ENCODE data around the gene TBL1XR1.
"Not testable (repeated sequence)": the region's sequence is repeated elsewhere in the genome, so short reads cannot be mapped to it uniquely, and the experiment has no call there.

The TBL1XR1 gene

DNA sequence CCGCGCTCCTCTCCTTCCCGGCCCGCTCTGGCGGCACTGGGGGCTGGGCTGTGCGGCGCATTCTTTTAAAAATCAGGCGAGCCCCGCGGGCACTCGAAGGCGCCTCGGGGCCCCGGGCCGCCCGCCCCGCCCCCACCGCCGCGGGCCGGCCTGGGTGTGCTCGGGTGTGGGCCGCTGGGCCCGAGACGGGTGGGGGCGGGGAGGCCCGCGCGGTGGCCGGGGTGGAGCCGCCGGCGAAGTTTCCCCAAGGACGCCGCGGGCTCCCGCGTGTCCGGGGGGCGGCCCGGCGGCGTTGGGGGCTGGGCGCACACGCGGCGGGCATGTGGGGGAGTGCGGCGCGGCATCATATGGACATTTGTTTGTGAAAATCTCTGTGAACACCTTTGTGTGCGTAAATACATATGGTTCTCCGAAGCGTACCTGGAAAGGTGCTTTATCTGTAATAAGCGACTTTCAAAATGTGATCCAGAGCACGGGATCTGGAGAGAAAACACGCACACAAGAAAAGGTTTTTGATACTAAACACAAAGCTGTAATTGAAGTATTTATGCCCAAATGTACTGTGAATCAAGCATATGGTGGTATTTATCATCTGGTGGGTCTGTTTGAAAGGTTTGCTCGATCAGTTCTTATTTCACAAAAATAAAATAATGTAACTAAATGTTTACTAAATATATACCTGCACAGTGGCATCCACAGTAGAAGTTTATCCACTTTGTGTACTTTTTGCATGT, 612 bp upstream of the TBL1XR1 start:
- Mint-ChIP-seq H3K4me1 (ENCODE audit: low read depth) (peaks cover 69% of the 10 kb centered on the region), H3K4me3 (peak overlapping the region; percentile 75), H3K27me3 (no peaks in the 10 kb centered on the region), H3K36me3 (ENCODE audit: low read depth) (peaks cover 34% of the 10 kb centered on the region), H3K9me3 (no peaks in the 10 kb centered on the region), H3K27ac (peak overlapping the region; percentile 86)
- DNase-seq: no peak

DNA sequence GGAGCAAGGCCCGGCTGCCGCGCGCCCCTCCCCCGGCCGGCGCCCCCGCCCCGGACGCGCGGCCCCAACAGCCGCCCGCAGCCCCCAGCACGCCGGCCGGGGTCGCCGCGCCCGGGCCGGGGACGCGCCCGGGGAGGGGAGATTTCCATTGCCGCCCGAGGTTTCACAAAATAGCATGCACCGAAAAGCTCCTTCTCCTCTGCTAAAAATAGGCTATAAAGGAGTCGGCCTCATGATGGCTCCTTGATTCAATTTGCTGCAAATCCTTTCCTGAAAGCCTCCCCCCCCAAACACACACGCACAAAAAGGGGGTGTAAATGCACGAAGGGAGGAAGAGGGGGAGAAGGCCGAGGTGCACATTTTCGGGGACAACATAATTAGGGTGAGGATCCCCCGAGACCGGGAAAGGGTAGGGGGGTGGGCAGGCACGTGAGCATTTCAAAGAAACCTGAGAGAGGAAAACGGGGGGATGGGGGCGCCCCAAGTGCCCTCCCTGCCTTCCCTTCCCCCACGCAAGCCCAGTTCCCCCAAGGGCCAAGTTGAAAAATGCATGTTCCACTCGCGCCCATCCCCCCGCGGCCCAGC, 734 bp downstream of the TBL1XR1 start:
- peak overlapping the region; percentile 97 for H3K4me3 Mint-ChIP-seq
- DNase-seq: peak; percentile 78
- peaks cover 66% of the 10 kb centered on the region for H3K4me1 Mint-ChIP-seq (ENCODE audit: low read depth)

DNA sequence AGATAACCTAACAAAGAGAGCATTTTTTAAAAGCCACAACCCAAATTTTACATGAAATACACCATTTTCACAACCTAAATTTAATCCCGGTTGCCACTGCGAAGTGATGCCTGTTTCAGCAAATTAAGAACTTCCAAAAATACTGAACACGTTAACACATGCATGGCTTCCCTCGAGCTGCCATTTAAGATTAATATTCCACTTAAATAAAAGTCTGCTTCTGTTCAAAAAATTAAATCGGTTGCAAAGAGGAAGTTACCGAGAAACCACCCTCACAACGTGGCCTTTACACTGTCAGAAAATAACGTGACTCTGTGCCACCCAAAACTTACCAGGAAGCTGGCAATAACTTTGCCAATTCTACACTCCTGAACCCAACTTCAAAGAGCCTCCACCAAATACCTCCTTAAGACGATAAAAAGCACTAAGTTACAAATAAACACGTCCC, 1.2 kb downstream of the TBL1XR1 start:
- no peak for DNase-seq
- Mint-ChIP-seq H3K9me3 (no peaks in the 10 kb centered on the region), H3K27me3 (no peaks in the 10 kb centered on the region)

More for the DNA sequence above, 734 bp downstream of the TBL1XR1 start:
- peaks cover 46% of the 10 kb centered on the region for H3K36me3 Mint-ChIP-seq (ENCODE audit: low read depth)
- H3K27ac Mint-ChIP-seq: peak overlapping the region; percentile 96
- no peaks in the 10 kb centered on the region for H3K9me3 Mint-ChIP-seq
- no peaks in the 10 kb centered on the region for H3K27me3 Mint-ChIP-seq

DNA sequence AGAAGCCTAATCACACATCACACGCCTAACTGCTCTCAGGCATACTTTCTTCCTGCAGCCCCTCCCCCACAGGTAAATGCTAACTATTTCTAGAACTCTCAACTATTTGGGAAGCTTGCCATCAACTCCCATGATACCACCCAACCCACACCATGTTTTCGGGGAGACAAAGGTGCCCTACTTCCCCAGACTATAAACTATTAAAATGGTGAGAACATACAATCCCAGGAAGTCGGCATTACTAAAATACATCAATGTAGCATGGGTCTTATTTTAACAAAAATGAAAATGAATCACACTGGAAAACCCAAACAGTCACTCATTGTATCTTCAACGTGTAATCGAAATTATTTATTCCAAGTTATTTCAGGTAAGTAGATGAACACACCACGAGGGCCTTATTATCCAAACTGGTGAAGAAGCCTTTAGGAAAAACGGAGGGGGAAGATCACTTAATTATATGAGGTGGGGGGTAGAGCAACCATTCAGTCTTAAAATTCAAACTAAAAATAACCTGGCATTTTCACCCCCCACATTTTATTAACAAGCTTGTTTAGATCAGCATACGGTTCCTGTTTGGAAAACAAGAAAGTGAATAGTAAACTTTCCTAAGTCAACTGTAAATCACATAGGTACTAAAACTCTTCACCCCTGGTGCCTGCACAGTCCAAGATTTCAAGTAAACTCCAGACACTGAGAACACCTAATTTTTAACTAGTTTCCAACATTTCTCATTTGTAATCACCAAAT, 1.9 kb downstream of the TBL1XR1 start:
- H3K36me3 Mint-ChIP-seq (ENCODE audit: low read depth): peaks cover 53% of the 10 kb centered on the region
- H3K4me1 Mint-ChIP-seq (ENCODE audit: low read depth): peaks cover 69% of the 10 kb centered on the region
- no peaks in the 10 kb centered on the region for H3K9me3 Mint-ChIP-seq
- H3K4me3 Mint-ChIP-seq: peak overlapping the region; percentile 97
- no peak for DNase-seq
- H3K27me3 Mint-ChIP-seq: no peaks in the 10 kb centered on the region
- peak overlapping the region; percentile 96 for H3K27ac Mint-ChIP-seq

More for the DNA sequence above, 1.2 kb downstream of the TBL1XR1 start:
- peaks cover 69% of the 10 kb centered on the region for H3K4me1 Mint-ChIP-seq (ENCODE audit: low read depth)
- H3K27ac Mint-ChIP-seq: peak overlapping the region; percentile 96
- peaks cover 50% of the 10 kb centered on the region for H3K36me3 Mint-ChIP-seq (ENCODE audit: low read depth)
- H3K4me3 Mint-ChIP-seq: peak overlapping the region; percentile 97

DNA sequence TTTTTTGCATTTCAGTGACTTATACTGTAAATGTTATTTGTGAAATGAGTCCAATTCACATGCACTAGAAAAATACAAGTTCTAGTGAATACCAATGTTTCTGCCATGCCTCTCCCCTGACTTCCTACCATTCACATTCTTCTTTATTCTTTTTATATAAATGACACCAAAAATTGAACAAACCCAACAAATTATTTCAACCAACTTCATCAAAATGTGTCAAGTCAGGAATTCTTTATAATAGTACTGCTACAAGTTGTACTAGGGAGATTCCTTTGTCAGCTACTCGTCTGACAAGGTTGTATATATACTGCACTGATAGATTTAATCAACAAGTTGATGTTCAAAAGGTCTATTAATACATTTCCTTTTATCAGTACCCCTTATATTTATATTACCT, 3.0 kb downstream of the TBL1XR1 start:
- H3K27me3 Mint-ChIP-seq: no peaks in the 10 kb centered on the region
- no peak for DNase-seq
- peak overlapping the region; percentile 96 for H3K27ac Mint-ChIP-seq
- peaks cover 63% of the 10 kb centered on the region for H3K4me1 Mint-ChIP-seq (ENCODE audit: low read depth)
- no peaks in the 10 kb centered on the region for H3K9me3 Mint-ChIP-seq
- peak overlapping the region; percentile 97 for H3K4me3 Mint-ChIP-seq
- H3K36me3 Mint-ChIP-seq (ENCODE audit: low read depth): peaks cover 56% of the 10 kb centered on the region

DNA sequence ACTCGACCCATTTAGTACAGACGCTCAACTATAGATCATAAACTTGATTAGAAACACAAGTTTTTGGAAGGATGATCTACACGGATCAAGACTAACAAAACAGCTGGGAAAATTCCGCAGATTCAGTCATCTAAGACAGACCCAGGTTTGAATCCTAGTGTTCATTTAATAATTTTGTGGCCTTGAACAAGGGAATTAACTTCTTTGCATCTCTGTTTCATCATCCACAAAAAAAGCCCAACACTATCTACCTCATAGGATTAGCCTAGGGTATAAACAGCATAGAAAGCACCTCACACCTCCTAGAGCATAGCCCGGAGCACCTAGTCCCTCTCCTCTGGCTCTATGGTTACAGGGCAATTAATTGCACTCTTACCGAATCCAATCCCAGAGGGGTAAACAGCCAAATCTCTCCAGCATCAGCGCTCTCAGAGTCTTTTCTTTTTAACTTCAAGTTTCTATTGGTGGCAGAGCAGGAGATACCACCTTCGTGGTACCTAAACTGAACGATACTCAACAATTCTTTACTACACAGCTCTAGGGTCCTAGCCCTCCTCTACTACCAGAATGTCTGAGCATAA, 3.5 kb downstream of the TBL1XR1 start:
- peak overlapping the region; percentile 96 for H3K27ac Mint-ChIP-seq
- peaks cover 56% of the 10 kb centered on the region for H3K36me3 Mint-ChIP-seq (ENCODE audit: low read depth)
- H3K9me3 Mint-ChIP-seq: no peaks in the 10 kb centered on the region
- no peaks in the 10 kb centered on the region for H3K27me3 Mint-ChIP-seq
- no peak for DNase-seq
- H3K4me3 Mint-ChIP-seq: peak overlapping the region; percentile 97
- H3K4me1 Mint-ChIP-seq (ENCODE audit: low read depth): peaks cover 57% of the 10 kb centered on the region

DNA sequence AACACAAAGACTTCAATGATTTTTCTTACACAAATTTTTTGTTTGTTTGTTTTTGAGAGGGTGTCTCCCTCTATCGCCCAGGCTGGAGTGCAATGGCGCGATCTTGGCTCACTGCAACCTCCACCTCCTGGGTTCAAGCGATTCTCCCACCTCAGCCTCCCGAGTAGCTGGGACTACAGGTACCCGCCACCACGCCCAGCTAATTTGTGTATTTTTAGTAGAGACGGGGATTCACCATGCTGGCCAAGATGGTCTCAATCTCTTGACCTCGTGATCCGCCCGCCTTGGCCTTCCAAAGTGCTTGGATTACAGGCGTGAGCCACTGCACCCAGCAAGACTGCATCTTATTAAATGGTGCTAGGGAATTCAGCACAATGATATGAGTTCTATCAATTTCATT, 4.0 kb downstream of the TBL1XR1 start:
- Mint-ChIP-seq H3K4me3 (peak overlapping the region; percentile 97), H3K27ac (peak overlapping the region; percentile 96), H3K36me3 (ENCODE audit: low read depth) (peaks cover 61% of the 10 kb centered on the region), H3K4me1 (ENCODE audit: low read depth) (peaks cover 58% of the 10 kb centered on the region)
- DNase-seq, H3K9me3 Mint-ChIP-seq, H3K27me3 Mint-ChIP-seq: not testable (repeated sequence)

DNA sequence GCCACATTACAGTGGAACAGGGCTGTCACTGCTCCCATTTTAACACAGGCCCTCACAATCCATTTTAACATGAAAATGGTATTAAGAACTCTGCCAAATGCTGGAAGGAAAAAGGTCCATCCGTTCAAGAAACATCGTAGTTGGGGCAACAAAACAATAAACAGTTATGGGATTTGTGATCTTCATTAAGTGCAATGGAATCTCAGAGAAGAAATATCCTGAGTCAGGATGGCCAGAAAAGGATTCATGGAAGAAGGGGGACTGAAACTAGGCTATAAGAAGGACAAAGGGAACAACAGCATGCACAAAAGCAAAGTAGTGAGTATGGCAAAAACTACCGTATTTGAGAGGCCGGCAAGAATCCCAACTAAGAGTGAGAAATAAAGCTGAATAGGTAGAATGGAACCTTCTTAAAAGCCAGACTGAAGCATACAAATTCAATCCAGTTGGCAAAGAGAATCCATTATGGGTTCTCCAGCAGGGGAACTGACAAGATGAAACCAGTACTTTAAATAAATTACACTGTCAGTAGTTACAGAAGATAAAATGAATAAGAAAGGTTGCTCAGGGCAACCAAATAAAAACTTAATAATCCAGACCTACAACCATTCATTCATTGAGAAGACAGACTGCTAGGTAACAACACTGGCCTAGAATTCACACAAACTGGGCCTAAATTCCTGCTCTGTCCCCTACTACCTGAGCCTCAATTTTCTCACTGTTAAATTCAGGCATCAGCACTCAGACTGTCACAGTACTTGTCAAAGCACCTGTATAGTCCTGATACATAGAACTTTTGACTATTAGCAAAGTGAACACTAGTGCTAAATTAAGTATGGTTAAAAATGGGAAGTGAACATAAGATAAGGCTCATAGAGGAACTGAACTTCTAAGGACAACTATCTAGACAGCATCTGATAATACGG, 6.3 kb downstream of the TBL1XR1 start:
- Mint-ChIP-seq H3K4me3 (peak overlapping the region; percentile 1), H3K27me3 (no peaks in the 10 kb centered on the region), H3K36me3 (ENCODE audit: low read depth) (peaks cover 63% of the 10 kb centered on the region), H3K9me3 (no peaks in the 10 kb centered on the region), H3K4me1 (ENCODE audit: low read depth) (peaks cover 67% of the 10 kb centered on the region), H3K27ac (peak overlapping the region; percentile 41)
- no peak for DNase-seq

DNA sequence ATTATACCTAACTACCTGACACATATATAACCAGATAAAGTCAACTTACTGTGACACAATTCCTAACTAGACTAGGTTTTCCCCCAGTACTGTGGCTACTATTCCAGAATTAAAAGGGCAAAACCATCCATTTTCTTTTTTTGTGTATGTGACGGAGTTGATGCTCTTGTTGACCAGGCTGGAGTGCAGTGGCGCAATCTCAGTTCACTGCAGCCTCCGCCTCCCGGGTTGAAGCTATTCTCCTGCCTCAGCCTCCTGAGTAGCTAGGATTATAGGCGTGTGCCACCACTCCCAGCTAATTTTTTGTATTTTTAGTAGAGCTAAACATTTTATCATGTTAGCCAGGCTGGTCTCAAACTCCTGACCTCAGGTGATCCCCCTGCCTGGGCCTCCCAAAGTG, 7.1 kb downstream of the TBL1XR1 start:
- Mint-ChIP-seq H3K27ac (peak overlapping the region; percentile 30), H3K4me1 (ENCODE audit: low read depth) (peaks cover 70% of the 10 kb centered on the region)
- H3K4me3 Mint-ChIP-seq: not testable (repeated sequence)

DNA sequence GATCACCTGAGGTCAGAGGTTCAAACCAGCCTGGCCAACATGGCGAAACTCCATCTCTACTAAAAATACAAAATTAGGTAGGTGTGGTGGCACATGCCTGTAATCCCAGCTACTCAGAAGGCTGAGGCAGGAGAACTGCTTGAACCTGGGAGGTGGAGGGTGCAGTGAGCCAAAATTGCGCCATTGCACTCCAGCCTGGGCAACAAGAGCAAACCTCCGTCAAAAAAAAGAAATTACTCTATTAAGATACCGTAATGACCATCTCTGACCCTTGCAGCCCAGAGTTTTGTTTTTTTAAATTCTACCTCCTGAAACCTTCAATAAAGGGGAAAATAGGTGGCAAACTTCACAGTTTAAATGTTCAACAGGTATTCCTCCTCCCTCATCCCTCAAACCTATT, 9.0 kb downstream of the TBL1XR1 start:
- not testable (repeated sequence) for H3K27me3 Mint-ChIP-seq, DNase-seq, H3K27ac Mint-ChIP-seq, H3K4me3 Mint-ChIP-seq, H3K9me3 Mint-ChIP-seq
- H3K4me1 Mint-ChIP-seq (ENCODE audit: low read depth): peaks cover 66% of the 10 kb centered on the region
- peaks cover 41% of the 10 kb centered on the region for H3K36me3 Mint-ChIP-seq (ENCODE audit: low read depth)

More for the DNA sequence above, 7.1 kb downstream of the TBL1XR1 start:
- DNase-seq, H3K27me3 Mint-ChIP-seq, H3K9me3 Mint-ChIP-seq: not testable (repeated sequence)
- peaks cover 55% of the 10 kb centered on the region for H3K36me3 Mint-ChIP-seq (ENCODE audit: low read depth)

DNA sequence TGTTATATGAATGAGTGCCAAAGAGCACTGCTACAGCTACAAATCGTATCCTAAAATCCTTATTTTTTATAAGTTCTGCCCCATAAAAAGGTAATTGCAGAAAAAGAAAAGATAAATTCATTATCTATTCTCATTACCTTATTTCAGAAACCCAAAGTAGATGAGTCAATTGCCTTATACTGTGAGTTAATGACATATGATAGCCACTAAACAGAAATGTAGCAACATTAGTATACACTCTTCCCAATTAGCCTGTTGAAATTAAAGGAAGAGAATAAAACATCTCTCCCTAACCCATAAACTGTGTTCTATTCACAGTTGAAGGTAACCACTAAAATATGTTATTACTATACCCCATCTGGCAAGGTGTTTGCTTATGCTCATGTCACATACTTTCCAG, 11.0 kb downstream of the TBL1XR1 start:
- H3K27me3 Mint-ChIP-seq: no peaks in the 10 kb centered on the region
- DNase-seq: no peak
- no peaks in the 10 kb centered on the region for H3K9me3 Mint-ChIP-seq
- H3K27ac Mint-ChIP-seq: no peak overlapping the region
- H3K4me1 Mint-ChIP-seq (ENCODE audit: low read depth): peaks cover 69% of the 10 kb centered on the region
- peaks cover 33% of the 10 kb centered on the region for H3K36me3 Mint-ChIP-seq (ENCODE audit: low read depth)
- no peak overlapping the region for H3K4me3 Mint-ChIP-seq

DNA sequence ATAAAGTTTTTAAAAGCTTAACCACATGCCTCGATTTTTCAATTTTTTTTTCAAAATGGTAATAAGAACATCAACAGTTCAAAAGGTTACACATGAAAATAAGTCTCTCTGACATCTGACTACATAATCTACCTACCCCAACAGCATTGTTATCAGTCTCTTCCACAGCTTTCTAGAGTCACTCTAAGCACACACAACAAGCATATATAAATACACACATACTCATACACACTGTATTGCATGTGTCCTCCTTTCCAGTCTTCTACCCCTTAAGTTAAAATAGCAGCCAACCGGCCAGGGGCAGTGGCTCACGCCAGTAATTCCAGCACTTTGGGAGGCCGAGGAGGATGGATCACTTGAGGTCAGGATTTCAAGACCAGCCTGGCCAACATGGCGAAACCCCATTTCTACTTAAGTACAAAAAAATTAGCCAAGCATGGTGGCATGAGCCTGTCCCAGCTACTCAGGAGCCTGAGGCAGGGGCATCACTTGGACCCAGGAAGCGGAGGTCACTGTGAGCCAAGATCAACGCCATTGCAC, 12.2 kb downstream of the TBL1XR1 start:
- H3K9me3 Mint-ChIP-seq: peaks cover 2% of the 10 kb centered on the region
- peaks cover 34% of the 10 kb centered on the region for H3K36me3 Mint-ChIP-seq (ENCODE audit: low read depth)
- H3K27me3 Mint-ChIP-seq: no peaks in the 10 kb centered on the region
- no peak overlapping the region for H3K4me3 Mint-ChIP-seq
- peak overlapping the region; percentile 80 for H3K27ac Mint-ChIP-seq
- DNase-seq: no peak
- H3K4me1 Mint-ChIP-seq (ENCODE audit: low read depth): peaks cover 70% of the 10 kb centered on the region

DNA sequence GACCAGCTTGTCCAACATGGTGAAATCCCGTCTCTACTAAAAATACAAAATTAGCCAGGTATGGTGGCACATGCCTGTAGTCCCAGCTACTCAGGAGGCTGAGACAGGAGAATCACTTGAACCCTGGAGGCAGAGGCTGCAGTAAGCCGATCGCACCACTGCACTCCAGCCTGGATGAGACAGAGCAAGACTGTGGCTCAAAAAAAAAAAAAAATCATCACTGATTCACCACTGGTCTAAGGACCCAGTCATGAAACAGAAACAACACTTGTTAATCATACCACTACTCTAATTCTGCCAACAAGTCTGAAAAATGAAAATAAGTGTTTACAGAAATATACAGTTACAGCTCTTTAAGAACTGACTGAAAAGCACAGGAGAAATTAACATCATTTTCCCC, 12.7 kb downstream of the TBL1XR1 start:
- H3K4me1 Mint-ChIP-seq (ENCODE audit: low read depth): peaks cover 72% of the 10 kb centered on the region
- peak overlapping the region; percentile 80 for H3K27ac Mint-ChIP-seq

More for the DNA sequence above, 12.7 kb downstream of the TBL1XR1 start:
- H3K9me3 Mint-ChIP-seq, H3K27me3 Mint-ChIP-seq, DNase-seq, H3K4me3 Mint-ChIP-seq: not testable (repeated sequence)
- peaks cover 34% of the 10 kb centered on the region for H3K36me3 Mint-ChIP-seq (ENCODE audit: low read depth)
